Measurements from ENCODE around the gene FLNA.

GRCh38 chrX:154412468-154412867 is 38.0 kb upstream of the FLNA start:
- TF ChIP-seq CTCF (IDR thresholded peaks at IDR 0.05; ENCODE audit: insufficient read depth, low read depth, low read length) = no peak
- TF ChIP-seq EZH2 (IDR thresholded peaks at IDR 0.05; ENCODE audit: insufficient read depth, low read length) = no peak

Data from astrocyte (in vitro differentiated cells and primary cell).